NCI-H1930 (cell line): ENCODE measurements around the gene DDR1.
"Not testable (repeated sequence)": the region's sequence is repeated elsewhere in the genome, so short reads cannot be mapped to it uniquely, and the experiment has no call there.

Source experiments
- DNase-seq, 2 experiments: peaks; one replicate each; lab custom pipeline; 2025; lab: John Stamatoyannopoulos, UW

Gene DDR1

GRCh38 chr6:30894935-30895334 lies 10.6 kb downstream of the DDR1 start:
- no peak for DNase-seq

GRCh38 chr6:30895343-30895742 lies 11.0 kb downstream of the DDR1 start:
- no peak for DNase-seq

GRCh38 chr6:30896541-30896940 lies 12.2 kb downstream of the DDR1 start:
- no peak for DNase-seq

GRCh38 chr6:30897882-30898281 lies 13.6 kb downstream of the DDR1 start:
- DNase-seq: no peak

GRCh38 chr6:30898750-30899360 lies 14.5 kb downstream of the DDR1 start:
- no peak for DNase-seq

- DNase-seq: no peak
Measured at GRCh38 chr6:30900863-30901417, 16.6 kb downstream of the DDR1 start.

GRCh38 chr6:30901436-30901835 lies 17.1 kb downstream of the DDR1 start:
- no peak for DNase-seq

GRCh38 chr6:30902196-30902595 lies 17.9 kb downstream of the DDR1 start:
- DNase-seq: not testable (repeated sequence)

GRCh38 chr6:30902709-30903108 lies 18.4 kb downstream of the DDR1 start:
- no peak for DNase-seq

GRCh38 chr6:30903236-30903635 lies 18.9 kb downstream of the DDR1 start:
- no peak for DNase-seq

GRCh38 chr6:30907290-30907757 lies 23.0 kb downstream of the DDR1 start:
- DNase-seq: not testable (repeated sequence)

GRCh38 chr6:30907758-30908591 lies 23.7 kb downstream of the DDR1 start, which contains the start of gene GTF2H4:
Gene GTF2H4 (plus strand): TSS chr6:30908207.
- DNase-seq: peak; percentile 97

- DNase-seq: no peak
Measured at GRCh38 chr6:30908700-30909099, 24.4 kb downstream of the DDR1 start.

GRCh38 chr6:30910473-30910872 lies 26.2 kb downstream of the DDR1 start:
- DNase-seq: not testable (repeated sequence)

GRCh38 chr6:30912746-30913520 lies 28.6 kb downstream of the DDR1 start:
- no peak for DNase-seq

- no peak for DNase-seq
Measured at GRCh38 chr6:30913721-30914075, 29.4 kb downstream of the DDR1 start.

GRCh38 chr6:30914076-30914853 lies 29.9 kb downstream of the DDR1 start, which contains the start of gene VARS2:
Gene VARS2 (plus strand): TSS chr6:30914238. CDS start chr6:30914837, 599 bp downstream.
- peak; percentile 69 to 86 for DNase-seq

- no peak for DNase-seq
Measured at GRCh38 chr6:30914854-30915590, 30.7 kb downstream of the DDR1 start.

GRCh38 chr6:30915591-30915946 lies 31.2 kb downstream of the DDR1 start:
- peak in 1 of 2 experiments; percentile 11 for DNase-seq

- DNase-seq: no peak
Measured at GRCh38 chr6:30917041-30917440, 32.7 kb downstream of the DDR1 start.

- DNase-seq: no peak
Measured at GRCh38 chr6:30917487-30917886, 33.2 kb downstream of the DDR1 start.
